Prostate gland (tissue), 2 donors: ENCODE results near the gene TTC33. TPM values are rescaled to one million over a fixed set of nuclear protein-coding genes. Genes with fewer than 3 reads are reported as not detected.

Source experiments
- DNase-seq: peaks from one replicate; pipeline ENCODE4 v3.0.0-alpha.2; 2019; ENCODE audit warnings: low spot score
- H3K27ac ChIP-seq, 2 donors: fragments of 200-600 bp; sonication (generic); 2 replicates each; pipeline ENCODE4 v1.5.1; 2017 to 2019
- H3K27me3 ChIP-seq: fragments of 200-600 bp; sonication (generic); replicated peaks from 2 replicates; pipeline ENCODE4 v1.5.1; 2019; ENCODE audit not compliant: insufficient read depth
- H3K36me3 ChIP-seq, 2 donors: fragments of 200-600 bp; sonication (generic); 1 replicate in 1 of 2; 2 replicates in 1 of 2; pipeline versions ENCODE4 v1.5.1 to v1.8.1; 2017 to 2019
- H3K4me1 ChIP-seq: fragments of 200-600 bp; sonication (generic); replicated peaks from 2 replicates; pipeline ENCODE4 v1.5.1; 2019
- H3K4me3 ChIP-seq, 2 donors: fragments of 200-600 bp; sonication (generic); 2 replicates each; pipeline ENCODE4 v1.5.1; 2017 to 2019
- H3K9me3 ChIP-seq: fragments of 200-600 bp; sonication (generic); 2 replicates; pipeline ENCODE4 v1.5.1; 2017
- CTCF ChIP-seq, 4 experiments: fragments of 200-600 bp in 2 of 4; fragments of 450-650 bp in 2 of 4; sonication (generic) in 2 of 4; IDR thresholded peaks; 1 replicate in 3 of 4; 2 replicates in 1 of 4; pipeline ENCODE4 v1.5.1; 2016 to 2019; ENCODE audit warnings: antibody characterized with exemption in 4 of 4, mild to moderate bottlenecking in 2 of 4, moderate library complexity in 2 of 4
- POLR2A ChIP-seq: fragments of 450-650 bp; IDR thresholded peaks from one replicate; pipeline ENCODE4 v1.6.1; 2016; ENCODE audit warnings: antibody characterized with exemption, mild to moderate bottlenecking
- POLR2AphosphoS5 ChIP-seq: sonication (generic); formaldehyde crosslinking; IDR thresholded peaks from one replicate; pipeline ENCODE4 v1.6.1; 2017; ENCODE audit warnings: antibody characterized with exemption
- WGBS: methylation state at CpG from one replicate; pipeline ENCODE4 v1.1.5; 2018; 5-methylcytosine and 5-hydroxymethylcytosine counted together
- intact Hi-C: fragments of 100-400 bp; cut with DNase I; formaldehyde crosslinking; loops from one replicate; pipeline ENCODE4 v1.14.2; 2022
- total RNA-seq, 2 donors: library from RNA; depleted of rRNA; stranded (reverse); fragments of >200 nt; gene quantifications; one replicate each; pipeline ENCODE4 v1.1.0, GENCODE V29; 2016

The TTC33 gene
- total RNA-seq, 2 donors from 2014 or later, result 11.9 to 17.6 TPM

DNA sequence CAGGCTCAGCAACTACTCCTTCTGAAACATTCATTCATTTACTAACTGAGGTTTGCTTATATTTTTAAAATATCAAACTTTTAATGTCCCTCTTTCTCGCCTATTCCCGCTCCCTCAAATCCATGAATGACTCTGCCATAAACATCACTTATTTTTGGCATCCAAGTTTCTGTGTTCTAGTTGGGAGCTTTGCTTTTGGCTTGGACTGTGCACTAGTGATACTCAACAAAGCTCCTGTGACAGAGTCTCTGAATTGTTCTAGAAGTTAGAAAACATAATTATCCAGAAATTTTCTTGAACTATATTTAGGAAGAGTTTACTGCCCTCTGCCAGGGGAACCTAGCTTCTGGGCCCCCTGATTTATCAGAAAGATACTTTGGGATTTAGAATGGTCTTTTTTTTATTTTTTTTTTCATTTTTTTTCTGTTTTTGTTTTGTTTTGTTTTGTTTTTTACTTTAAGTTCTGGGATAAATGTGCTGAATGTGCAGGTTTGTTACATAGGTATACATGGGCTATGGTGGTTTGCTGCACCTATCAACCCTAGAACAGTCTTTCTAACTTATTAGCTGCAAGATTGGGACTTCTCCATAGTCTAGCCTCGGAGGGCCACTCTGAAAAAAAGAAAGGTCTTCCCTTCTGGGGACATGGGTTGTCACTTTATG is 140.7 kb downstream of the TTC33 start:
- Histone ChIP-seq H3K36me3 (no peaks in the 10 kb centered on the region), H3K4me1 (no peaks in the 10 kb centered on the region), H3K9me3 (no peaks in the 10 kb centered on the region), H3K4me3 (no peak overlapping the region), H3K27me3 (no peaks in the 10 kb centered on the region), H3K27ac (no peak overlapping the region)
- TF ChIP-seq CTCF (IDR thresholded peaks at IDR 0.05) (no peak), POLR2AphosphoS5 (no peak), POLR2A (no peak)
- intact Hi-C loops, result no loop called here
- 51% methylated on average over 3 of the region's 3 CpGs for WGBS
- DNase-seq, result no peak

DNA sequence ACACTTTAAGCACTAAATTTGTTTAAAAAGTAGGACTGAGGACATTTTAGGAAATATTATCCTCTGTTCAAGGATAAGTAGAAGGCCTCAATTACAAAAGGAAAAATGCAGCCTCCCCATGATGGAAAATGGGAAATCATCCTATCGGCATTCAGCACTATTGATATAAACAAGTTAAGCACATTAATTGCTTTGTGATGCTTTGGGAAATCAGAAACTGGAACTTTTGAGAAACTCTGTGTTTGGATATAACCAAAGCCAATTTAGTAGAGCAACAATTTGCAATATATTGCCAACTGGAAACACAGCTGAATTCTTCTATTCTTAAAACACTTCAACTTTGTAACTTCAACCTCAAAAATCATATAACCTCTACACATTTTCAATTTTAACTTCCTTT is 141.3 kb downstream of the TTC33 start:
- TF ChIP-seq CTCF (IDR thresholded peaks at IDR 0.05) (no peak), POLR2AphosphoS5 (no peak), POLR2A (no peak)
- no peaks in the 10 kb centered on the region for H3K4me1 ChIP-seq
- 85% methylated on average over 1 of the region's 1 CpG for WGBS
- H3K27me3 ChIP-seq, result no peaks in the 10 kb centered on the region
- no peak overlapping the region for H3K27ac ChIP-seq
- no peak for DNase-seq
- intact Hi-C loops, result no loop called here
- no peaks in the 10 kb centered on the region for H3K36me3 ChIP-seq
- no peak overlapping the region for H3K4me3 ChIP-seq
- no peaks in the 10 kb centered on the region for H3K9me3 ChIP-seq

GRCh38 chr5:40607202-40607601 is 148.6 kb downstream of the TTC33 start:
- H3K27me3 ChIP-seq, result no peaks in the 10 kb centered on the region
- H3K4me3 ChIP-seq, result no peak overlapping the region
- WGBS, result 83% methylated on average over 3 of the region's 3 CpGs
- no peaks in the 10 kb centered on the region for H3K36me3 ChIP-seq
- no peaks in the 10 kb centered on the region for H3K4me1 ChIP-seq
- no peak for TF ChIP-seq POLR2AphosphoS5
- no peak for TF ChIP-seq CTCF (IDR thresholded peaks at IDR 0.05)
- TF ChIP-seq POLR2A, result no peak
- intact Hi-C loops, result no loop called here
- H3K27ac ChIP-seq, result no peak overlapping the region
- no peak for DNase-seq
- no peaks in the 10 kb centered on the region for H3K9me3 ChIP-seq

GRCh38 chr5:40606077-40606765 is 149.5 kb downstream of the TTC33 start:
- no peaks in the 10 kb centered on the region for H3K36me3 ChIP-seq
- no peaks in the 10 kb centered on the region for H3K27me3 ChIP-seq
- intact Hi-C loops, result no loop called here
- H3K9me3 ChIP-seq, result no peaks in the 10 kb centered on the region
- no peak overlapping the region for H3K27ac ChIP-seq
- TF ChIP-seq POLR2AphosphoS5 (no peak), CTCF (IDR thresholded peaks at IDR 0.05) (no peak), POLR2A (no peak)
- no peak for DNase-seq
- H3K4me3 ChIP-seq, result no peak overlapping the region
- 82% methylated on average over 11 of the region's 11 CpGs for WGBS
- H3K4me1 ChIP-seq, result no peaks in the 10 kb centered on the region
